H1 (cell line): ENCODE measurements around the gene SYT2. TPM values are rescaled to one million over a fixed set of nuclear protein-coding genes. Genes with fewer than 3 reads are reported as not detected.

ENCODE experiments used
- CTCF ChIA-PET: fragments of 300-600 bp; sonication (Branson Sonifier 250); formaldehyde crosslinking; loops from one replicate; lab custom pipeline; 2021; ENCODE audit not compliant: partially characterized antibody; lab: Charles Lee
- POLR2A ChIA-PET: fragments of 300-600 bp; sonication (Branson Sonifier 250); formaldehyde crosslinking; loops from one replicate; lab custom pipeline; 2021; ENCODE audit warnings: inconsistent platforms; ENCODE audit not compliant: partially characterized antibody; lab: Charles Lee
- DNase-seq, 2 experiments: peaks; one replicate each; pipeline versions ENCODE4 v3.0.0 to v3.0.0-alpha.2; 2010 to 2022; ENCODE audit warnings: low spot score in 2 of 2, low read depth in 1 of 2, mixed read lengths in 1 of 2
- FAIRE-seq: peaks from 2 replicates; lab custom pipeline; 2011; peaks lifted over from hg19 to GRCh38; lab: Jason Lieb, UNC
- H2AFZ ChIP-seq: 2 replicates; pipeline ENCODE4 v1.8.1; 2012; ENCODE audit warnings: low read length, inconsistent platforms
- H2AK5ac ChIP-seq: 2 replicates; pipeline ENCODE4 v1.6.1; 2013; ENCODE audit warnings: low read depth, low read length
- H2BK120ac ChIP-seq: replicated peaks from 2 replicates; pipeline ENCODE3; 2013; ENCODE audit warnings: low read depth, low read length, inconsistent platforms
- H2BK12ac ChIP-seq: 2 replicates; pipeline ENCODE4 v1.6.1; 2013; ENCODE audit warnings: low read depth, low read length
- H2BK15ac ChIP-seq: 2 replicates; pipeline ENCODE4 v1.6.1; 2013; ENCODE audit warnings: low read length
- H2BK20ac ChIP-seq: 2 replicates; pipeline ENCODE4 v1.6.1; 2013; ENCODE audit warnings: low read length
- H2BK5ac ChIP-seq: 2 replicates; pipeline ENCODE4 v1.6.1; 2013; ENCODE audit warnings: low read depth, low read length
- H3K14ac ChIP-seq: 2 replicates; pipeline ENCODE4 v1.6.1; 2013; ENCODE audit warnings: inconsistent platforms; ENCODE audit not compliant: insufficient read length
- H3K18ac ChIP-seq: 2 replicates; pipeline ENCODE4 v1.6.1; 2013; ENCODE audit warnings: low read length; ENCODE audit errors: extremely low read depth
- H3K23ac ChIP-seq: 2 replicates; pipeline ENCODE4 v1.6.1; 2013; ENCODE audit warnings: inconsistent platforms; ENCODE audit not compliant: insufficient read length
- H3K23me2 ChIP-seq: 2 replicates; pipeline ENCODE4 v1.6.1; 2013; ENCODE audit warnings: low read depth, low read length
- H3K27ac ChIP-seq: 2 replicates; pipeline ENCODE4 v1.6.1; 2011; ENCODE audit warnings: low read depth, low read length, inconsistent platforms
- H3K27me3 ChIP-seq, 4 experiments: replicated peaks in 1 of 4; 1 replicate in 1 of 4; 2 replicates in 3 of 4; pipeline versions ENCODE4 v1.6.1 to v1.8.1; 2011 to 2013; ENCODE audit warnings: low read length in 3 of 4, mild to moderate bottlenecking in 3 of 4, inconsistent platforms in 2 of 4, mixed read lengths in 2 of 4, moderate library complexity in 1 of 4; ENCODE audit not compliant: control insufficient read depth in 3 of 4, insufficient read depth in 3 of 4; ENCODE audit errors: extremely low read depth in 1 of 4
- H3K36me3 ChIP-seq, 4 experiments: 2 replicates each; pipeline versions ENCODE4 v1.6.1 to v1.8.1; 2011 to 2013; ENCODE audit warnings: mild to moderate bottlenecking in 4 of 4, low read length in 3 of 4, moderate library complexity in 2 of 4, control low read depth in 1 of 4, inconsistent platforms in 1 of 4; ENCODE audit not compliant: insufficient read depth in 4 of 4, control insufficient read depth in 2 of 4
- H3K4ac ChIP-seq: replicated peaks from 2 replicates; pipeline ENCODE3; 2013; ENCODE audit warnings: low read length, low read depth, mixed read lengths, inconsistent platforms; ENCODE audit not compliant: insufficient read length
- H3K4me1 ChIP-seq, 4 experiments: replicated peaks in 1 of 4; 1 replicate in 1 of 4; 2 replicates in 3 of 4; pipeline versions ENCODE4 v1.6.1 to v1.8.1; 2011 to 2013; ENCODE audit warnings: low read length in 3 of 4, inconsistent platforms in 2 of 4, mixed read lengths in 1 of 4; ENCODE audit not compliant: insufficient read depth in 4 of 4, control insufficient read depth in 3 of 4
- H3K4me2 ChIP-seq, 2 experiments: 2 replicates each; pipeline versions ENCODE4 v1.6.1 to v1.8.1; 2011 to 2013; ENCODE audit warnings: low read depth in 2 of 2, low read length in 2 of 2, control low read depth in 1 of 2, inconsistent platforms in 1 of 2, mild to moderate bottlenecking in 1 of 2; ENCODE audit not compliant: insufficient read depth in 1 of 2
- H3K4me3 ChIP-seq, 4 experiments: fragments of 200-600, 300-600 bp in 1 of 4; sonication (generic), shearing (Covaris generic), sonication (Bioruptor Twin) in 1 of 4; 2 replicates each; pipeline versions ENCODE4 v1.5.1 to v1.8.1; 2011 to 2016; ENCODE audit warnings: low read length in 4 of 4, low read depth in 3 of 4, control low read depth in 2 of 4, inconsistent platforms in 2 of 4, mild to moderate bottlenecking in 2 of 4, mixed read lengths in 1 of 4, moderate library complexity in 1 of 4; ENCODE audit not compliant: insufficient read depth in 2 of 4; ENCODE audit errors: extremely low read depth in 1 of 4
- H3K56ac ChIP-seq: replicated peaks from 2 replicates; pipeline ENCODE3; 2013; ENCODE audit warnings: low read depth, mild to moderate bottlenecking, mixed read lengths, low read length, inconsistent platforms; ENCODE audit not compliant: insufficient read length
- H3K79me1 ChIP-seq: 2 replicates; pipeline ENCODE4 v1.6.1; 2013; ENCODE audit warnings: low read depth, low read length, control low read depth
- H3K79me2 ChIP-seq, 2 experiments: 2 replicates each; pipeline versions ENCODE4 v1.6.1 to v1.8.1; 2012 to 2013; ENCODE audit warnings: low read length in 2 of 2, mild to moderate bottlenecking in 2 of 2, inconsistent platforms in 1 of 2; ENCODE audit not compliant: insufficient read depth in 2 of 2, control insufficient read depth in 1 of 2
- H3K9ac ChIP-seq, 4 experiments: replicated peaks in 1 of 4; 1 replicate in 1 of 4; 2 replicates in 3 of 4; pipeline versions ENCODE4 v1.6.1 to v1.8.1; 2011 to 2013; ENCODE audit warnings: low read depth in 3 of 4, low read length in 3 of 4, control low read depth in 2 of 4, mild to moderate bottlenecking in 2 of 4, moderate library complexity in 2 of 4, inconsistent platforms in 1 of 4; ENCODE audit errors: extremely low read depth in 1 of 4
- H3K9me3 ChIP-seq, 2 experiments: 2 replicates each; pipeline versions ENCODE4 v1.6.1 to v1.8.1; 2012 to 2013; ENCODE audit warnings: mild to moderate bottlenecking in 2 of 2, moderate library complexity in 2 of 2, control low read depth in 1 of 2, inconsistent platforms in 1 of 2, low read depth in 1 of 2, low read length in 1 of 2, mixed read lengths in 1 of 2; ENCODE audit not compliant: insufficient read depth in 2 of 2
- H4K20me1 ChIP-seq, 2 experiments: replicated peaks in 1 of 2; 2 replicates each; pipeline versions ENCODE3 to v1.8.1; 2011 to 2013; ENCODE audit warnings: inconsistent platforms in 2 of 2, low read length in 2 of 2, mild to moderate bottlenecking in 1 of 2; ENCODE audit not compliant: insufficient read depth in 2 of 2, control insufficient read depth in 1 of 2
- H4K5ac ChIP-seq: 2 replicates; pipeline ENCODE4 v1.6.1; 2013; ENCODE audit warnings: low read length, low read depth, mixed read lengths, inconsistent platforms; ENCODE audit not compliant: insufficient read length
- H4K8ac ChIP-seq: 2 replicates; pipeline ENCODE4 v1.8.0; 2013; ENCODE audit warnings: mild to moderate bottlenecking, moderate library complexity, low read length, inconsistent platforms; ENCODE audit not compliant: insufficient read depth; ENCODE audit errors: extremely low read depth
- H4K91ac ChIP-seq: replicated peaks from 2 replicates; pipeline ENCODE3; 2013; ENCODE audit warnings: low read length, mixed read lengths, inconsistent platforms; ENCODE audit not compliant: insufficient read length
- ASH2L ChIP-seq: fragments of 200-600, 300-600 bp; sonication (generic); IDR thresholded peaks from one replicate; pipeline ENCODE4 v1.7.1; 2017; ENCODE audit warnings: low read length
- BRCA1 ChIP-seq: IDR thresholded peaks from 2 replicates; pipeline ENCODE4 v1.6.1; 2012; ENCODE audit warnings: low read depth, low read length, improper control_type of control experiment
- CBX8 ChIP-seq: fragments of 300-800, 300-1000 bp; sonication (generic); IDR thresholded peaks from 2 replicates; pipeline ENCODE4 v1.7.1; 2016; ENCODE audit warnings: low read depth, low read length, borderline replicate concordance
- EGR1 ChIP-seq: IDR thresholded peaks from 2 replicates; pipeline ENCODE4 v1.6.1; 2011; ENCODE audit warnings: low read depth, low read length, borderline replicate concordance
- HDAC2 ChIP-seq, 2 experiments: fragments of 300-600 bp in 1 of 2; sonication (generic) in 1 of 2; IDR thresholded peaks; 2 replicates each; pipeline ENCODE4 v1.6.1; 2011 to 2012; ENCODE audit warnings: low read depth in 2 of 2, low read length in 2 of 2, mild to moderate bottlenecking in 2 of 2, moderate library complexity in 2 of 2, borderline replicate concordance in 1 of 2, inconsistent platforms in 1 of 2
- JUND ChIP-seq: IDR thresholded peaks from 2 replicates; pipeline ENCODE4 v1.6.1; 2011; ENCODE audit warnings: mild to moderate bottlenecking, improper control_type of control experiment, low read length
- KDM1A ChIP-seq: fragments of 200-600, 300-600 bp; sonication (generic); IDR thresholded peaks from 2 replicates; pipeline ENCODE4 v1.7.1; 2016; ENCODE audit warnings: mild to moderate bottlenecking, low read length, borderline replicate concordance
- MAFK ChIP-seq: IDR thresholded peaks from 2 replicates; pipeline ENCODE4 v1.6.1; 2012; ENCODE audit warnings: low read depth, mild to moderate bottlenecking, improper control_type of control experiment, low read length
- POLR2A ChIP-seq, 2 experiments: IDR thresholded peaks; 1 replicate in 1 of 2; 2 replicates in 1 of 2; pipeline ENCODE4 v1.6.1; 2011; ENCODE audit warnings: low read depth in 2 of 2, low read length in 2 of 2, mild to moderate bottlenecking in 2 of 2; ENCODE audit errors: control extremely low read depth in 1 of 2
- WGBS, 2 experiments: shearing (Covaris generic) in 1 of 2; methylation state at CpG; one replicate each; pipeline versions ENCODE4 v1.1.6 to v1.1.7; 2013 to 2015; ENCODE audit warnings: low lambda C conversion rate in 2 of 2, mixed read lengths in 2 of 2, inconsistent platforms in 1 of 2, low coverage in 1 of 2, missing lambda C conversion rate in 1 of 2; ENCODE audit not compliant: insufficient replicate concordance in 2 of 2, insufficient coverage in 1 of 2, insufficient read length in 1 of 2; ENCODE audit errors: extremely low coverage in 1 of 2, missing lambda C conversion rate in 1 of 2; 5-methylcytosine and 5-hydroxymethylcytosine counted together
- polyA plus RNA-seq, 7 experiments: library from polyadenylated mRNA; depleted of rRNA in 3 of 7; stranded (reverse) in 5 of 7; unstranded in 2 of 7; fragments of >200 nt in 5 of 7; fragments of 200-250 nt in 2 of 7; gene quantifications; 1 replicate in 5 of 7; 2 replicates in 1 of 7; 4 replicates in 1 of 7; pipeline versions ENCODE4 v1.2.1 to v1.2.3, GENCODE V29; 2011 to 2013; ENCODE audit warnings: missing spikeins in 2 of 7, mixed read lengths in 2 of 7
- total RNA-seq: library from RNA; stranded (reverse); fragmentation: NEBNext Ultra II Directional; extraction: Animal tissue kit (Norgen Biotek cat#: 25700); gene quantifications from 2 replicates; pipeline ENCODE4 v1.2.1, GENCODE V29; 2021
- TF ChIP-seq, protein P1 (sequence below): IDR thresholded peaks from 2 replicates; pipeline ENCODE4 v1.6.1; 2012; ENCODE audit warnings: inconsistent platforms

SYT2 gene
- total and polyA plus RNA-seq, 2 of the 8 experiments (the other 6 are each of a cell fraction or from before 2014, with no cell fraction given) = 2.8 to 11.0 TPM

DNA sequence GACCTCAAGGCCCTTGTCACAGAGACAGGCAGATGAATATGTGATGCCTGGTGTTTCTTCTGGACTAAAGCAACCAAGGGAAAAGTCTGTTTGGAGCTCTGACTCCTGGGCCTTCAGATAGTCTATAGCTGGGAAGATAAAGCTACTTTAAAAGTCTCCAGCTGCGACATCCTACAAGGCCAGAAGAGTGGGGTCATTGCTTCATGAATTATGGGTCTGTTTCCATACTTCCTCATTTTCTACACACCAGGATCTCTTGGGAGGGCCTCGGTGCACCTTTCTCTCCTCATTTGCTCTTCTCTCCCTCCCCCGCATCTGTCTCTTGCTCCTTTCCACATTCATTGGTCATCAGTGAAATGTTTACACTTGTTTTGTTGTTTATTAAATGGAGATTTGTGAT, 44.8 kb downstream of the SYT2 start:
- no peak overlapping the region for H3K4me3 ChIP-seq
- H3K4ac ChIP-seq = no peak overlapping the region
- no peak overlapping the region for H3K18ac ChIP-seq
- H2AFZ ChIP-seq = no peak overlapping the region
- H4K8ac ChIP-seq = no peak overlapping the region
- H4K91ac ChIP-seq = no peak overlapping the region
- ChIA-PET CTCF (interaction anchor here (0.7 to 1.3 kb wide), 2 partner anchors 8 to 54 kb away, joined by 4 to 5 read pairs; no protein-coding TSS in a partner anchor), POLR2A (interaction anchor here (0.6 kb wide), 1 partner anchor 40 kb away, joined by 3 read pairs; no protein-coding TSS in a partner anchor)
- no peak overlapping the region for H4K5ac ChIP-seq
- DNase-seq = no peak
- no peak overlapping the region for H3K4me2 ChIP-seq
- no peaks in the 10 kb centered on the region for H3K4me1 ChIP-seq
- H4K20me1 ChIP-seq = peaks cover 0 to 4% of the 10 kb centered on the region in 2 experiments
- no peaks in the 10 kb centered on the region for H3K9me3 ChIP-seq
- H3K79me1 ChIP-seq = no peaks in the 10 kb centered on the region
- no peak overlapping the region for H2BK120ac ChIP-seq
- no peaks in the 10 kb centered on the region; the same call in 1 of the 2 replicates for H3K23me2 ChIP-seq
- no peak overlapping the region for H3K56ac ChIP-seq
- no peak overlapping the region for H2BK12ac ChIP-seq
- no peak overlapping the region for H3K14ac ChIP-seq
- no peaks in the 10 kb centered on the region for H3K79me2 ChIP-seq
- H3K27ac ChIP-seq = no peak overlapping the region
- no peak overlapping the region for H2BK5ac ChIP-seq
- H3K36me3 ChIP-seq = no peaks in the 10 kb centered on the region
- H2BK20ac ChIP-seq = no peak overlapping the region
- no peak overlapping the region for H3K23ac ChIP-seq
- TF ChIP-seq MAFK = no peak
- TF ChIP-seq CBX8 = no peak
- no peak for TF ChIP-seq HDAC2 (IDR thresholded peaks at IDR 0.05; ENCODE audit: borderline replicate concordance in 1 of 2, low read depth in 2 of 2, low read length in 2 of 2)
- TF ChIP-seq KDM1A = no peak
- TF ChIP-seq JUND = no peak
- TF ChIP-seq BRCA1 = no peak
- no peak for TF ChIP-seq POLR2A (IDR thresholded peaks at IDR 0.05; ENCODE audit: control extremely low read depth in 1 of 2, low read depth in 2 of 2, low read length in 2 of 2)
- no peak for TF ChIP-seq EGR1
- TF ChIP-seq, protein P1, sequence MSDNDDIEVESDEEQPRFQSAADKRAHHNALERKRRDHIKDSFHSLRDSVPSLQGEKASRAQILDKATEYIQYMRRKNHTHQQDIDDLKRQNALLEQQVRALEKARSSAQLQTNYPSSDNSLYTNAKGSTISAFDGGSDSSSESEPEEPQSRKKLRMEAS = no peak
- TF ChIP-seq ASH2L = no peak
- H2BK15ac ChIP-seq = no peak overlapping the region
- H3K27me3 ChIP-seq = no peaks in the 10 kb centered on the region
- no peak overlapping the region for H2AK5ac ChIP-seq
- 83% methylated on average over 3 of the region's 3 CpGs; no CpG with 5 or more reads in 1 of the 2 experiments for WGBS, 2 experiments
- H3K9ac ChIP-seq = no peak overlapping the region
- no peak for FAIRE-seq
